Measurements from ENCODE around the gene GAS7. TPM values are rescaled to one million over a fixed set of nuclear protein-coding genes. Genes with fewer than 3 reads are reported as not detected.

The GAS7 gene
- total RNA-seq, 1 donor from 2014 or later: 39.8 TPM

DNA sequence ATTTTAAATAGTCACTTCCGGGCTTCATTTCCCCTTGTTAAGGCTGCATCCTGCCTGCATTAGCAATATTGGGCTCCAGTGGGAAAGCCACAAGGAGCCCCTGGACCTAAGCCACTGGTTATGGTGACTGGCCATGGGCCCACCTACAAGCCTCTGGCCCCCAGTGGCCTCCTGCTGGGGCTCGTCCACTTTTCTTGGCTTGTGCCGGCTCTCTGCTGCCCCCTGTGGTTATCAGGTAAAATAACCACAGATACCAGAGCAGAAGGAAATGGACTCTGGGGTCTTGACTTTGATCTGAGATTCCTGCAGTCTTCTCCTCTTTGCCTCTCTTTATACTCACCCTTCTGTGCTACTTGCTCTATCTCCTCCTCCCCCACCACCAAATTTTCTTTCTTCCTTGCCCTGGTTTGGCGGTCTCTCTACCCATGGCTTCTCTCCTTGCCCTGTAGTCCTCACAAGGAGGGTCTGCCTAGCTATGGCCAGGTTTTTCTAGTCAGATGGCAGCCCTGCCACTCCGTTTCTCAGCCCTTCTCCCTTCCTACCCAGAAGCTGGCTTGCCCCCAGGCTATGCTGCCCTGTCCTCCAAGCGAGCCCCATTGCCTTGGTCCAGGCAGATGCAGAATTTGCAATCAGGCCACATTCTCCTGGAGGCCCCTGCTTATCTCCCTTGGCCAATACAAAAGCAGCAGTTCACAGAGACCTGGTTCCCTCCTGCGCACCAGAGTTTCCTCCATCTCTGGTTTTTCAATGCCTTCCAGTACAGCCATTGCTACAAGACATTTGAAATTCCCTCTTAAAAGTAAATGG, 210.4 kb downstream of the GAS7 start:
- intact Hi-C loops (cut with micrococcal nuclease): loop anchor here (1.0 to 5.0 kb wide), 5 partner anchors 31 to 239 kb away; no protein-coding TSS in a partner anchor
- Mint-ChIP-seq H3K4me1 (peaks cover 10% of the 10 kb centered on the region), H3K27ac (no peak overlapping the region), H3K9me3 (peaks cover 3% of the 10 kb centered on the region), H3K4me3 (no peak overlapping the region), H3K27me3 (no peaks in the 10 kb centered on the region), H3K36me3 (ENCODE audit: low read depth) (no peaks in the 10 kb centered on the region)
- ChIA-PET CTCF (interaction anchor here (0.7 to 1.5 kb wide), 8 partner anchors 18 to 238 kb away, joined by 3 to 4 read pairs (median 3); partner anchors contain the start of gene GAS7), POLR2A (no interaction called here)
- TF ChIP-seq, protein P1, sequence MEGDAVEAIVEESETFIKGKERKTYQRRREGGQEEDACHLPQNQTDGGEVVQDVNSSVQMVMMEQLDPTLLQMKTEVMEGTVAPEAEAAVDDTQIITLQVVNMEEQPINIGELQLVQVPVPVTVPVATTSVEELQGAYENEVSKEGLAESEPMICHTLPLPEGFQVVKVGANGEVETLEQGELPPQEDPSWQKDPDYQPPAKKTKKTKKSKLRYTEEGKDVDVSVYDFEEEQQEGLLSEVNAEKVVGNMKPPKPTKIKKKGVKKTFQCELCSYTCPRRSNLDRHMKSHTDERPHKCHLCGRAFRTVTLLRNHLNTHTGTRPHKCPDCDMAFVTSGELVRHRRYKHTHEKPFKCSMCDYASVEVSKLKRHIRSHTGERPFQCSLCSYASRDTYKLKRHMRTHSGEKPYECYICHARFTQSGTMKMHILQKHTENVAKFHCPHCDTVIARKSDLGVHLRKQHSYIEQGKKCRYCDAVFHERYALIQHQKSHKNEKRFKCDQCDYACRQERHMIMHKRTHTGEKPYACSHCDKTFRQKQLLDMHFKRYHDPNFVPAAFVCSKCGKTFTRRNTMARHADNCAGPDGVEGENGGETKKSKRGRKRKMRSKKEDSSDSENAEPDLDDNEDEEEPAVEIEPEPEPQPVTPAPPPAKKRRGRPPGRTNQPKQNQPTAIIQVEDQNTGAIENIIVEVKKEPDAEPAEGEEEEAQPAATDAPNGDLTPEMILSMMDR (IDR thresholded peaks at IDR 0.05): peak; percentile 72
- no peak for DNase-seq
- peak; percentile 62 for ATAC-seq (ENCODE audit: low read depth)

DNA sequence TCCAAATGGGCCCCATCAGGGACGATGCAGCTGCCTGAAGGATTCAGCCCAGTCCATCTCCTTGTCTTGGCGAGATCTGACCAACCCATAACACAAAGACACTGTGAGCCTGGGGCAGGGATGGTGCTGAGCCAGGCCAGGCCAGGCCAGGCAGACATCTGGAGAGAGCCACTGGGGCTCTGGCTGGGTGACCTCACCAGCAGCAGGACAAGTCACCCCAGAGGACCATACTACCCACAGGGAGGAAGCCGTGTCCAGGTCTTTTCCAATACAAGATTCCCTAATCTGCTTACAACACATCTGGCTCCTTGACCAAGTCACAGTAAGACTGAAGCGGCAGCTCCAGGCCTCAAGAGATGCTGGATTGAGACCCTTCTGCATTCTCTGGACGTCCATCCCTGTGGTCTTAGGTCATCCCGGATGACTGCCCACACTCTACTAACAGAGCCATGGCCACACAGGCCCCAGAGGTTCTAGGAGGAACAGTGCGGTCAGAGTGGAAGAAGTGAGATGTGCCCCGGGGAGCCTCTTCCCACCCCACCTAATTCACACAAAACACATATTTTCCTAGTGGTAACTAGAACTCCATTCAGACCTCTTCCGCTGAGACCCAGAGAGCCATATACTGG, 211.5 kb downstream of the GAS7 start:
- ChIA-PET POLR2A (no interaction called here), CTCF (interaction anchor here (0.7 to 1.7 kb wide), 8 partner anchors 17 to 240 kb away, joined by 3 to 7 read pairs (median 3); partner anchors contain the start of gene GAS7)
- no peaks in the 10 kb centered on the region for H3K27me3 Mint-ChIP-seq
- TF ChIP-seq, protein P1 (IDR thresholded peaks at IDR 0.05): no peak
- peaks cover 3% of the 10 kb centered on the region for H3K9me3 Mint-ChIP-seq
- H3K36me3 Mint-ChIP-seq (ENCODE audit: low read depth): no peaks in the 10 kb centered on the region
- peaks cover 10% of the 10 kb centered on the region for H3K4me1 Mint-ChIP-seq
- intact Hi-C loops (cut with micrococcal nuclease): loop anchor here (5.0 kb wide), 2 partner anchors 45 to 75 kb away; no protein-coding TSS in a partner anchor
- ATAC-seq (ENCODE audit: low read depth) (no peak), DNase-seq (no peak)
- H3K4me3 Mint-ChIP-seq: no peak overlapping the region
- no peak overlapping the region for H3K27ac Mint-ChIP-seq

DNA sequence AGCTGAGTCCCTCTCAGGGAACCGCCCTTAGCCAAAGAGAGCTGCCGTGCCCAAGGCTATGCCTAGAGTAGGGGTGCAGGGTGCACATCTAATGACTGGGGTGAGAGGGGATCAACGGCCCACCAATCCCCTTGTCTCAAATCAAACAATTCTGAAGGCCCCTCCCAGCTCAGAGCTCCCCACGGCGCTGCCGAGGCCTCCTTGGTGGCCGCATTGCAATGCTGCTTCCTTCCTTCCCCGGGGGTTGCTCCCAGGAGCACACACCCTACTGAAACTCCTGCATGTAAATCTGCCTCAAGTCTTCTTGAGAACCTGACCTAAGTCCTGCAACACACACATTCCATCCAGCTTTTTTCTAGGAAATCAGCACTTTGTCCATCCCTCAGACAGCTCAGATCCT, 212.8 kb downstream of the GAS7 start:
- ChIA-PET CTCF (interaction anchor here (0.6 to 1.7 kb wide), 2 partner anchors 97 to 241 kb away, joined by 3 to 7 read pairs; no protein-coding TSS in a partner anchor), POLR2A (interaction anchor here (1.0 kb wide), 1 partner anchor 129 kb away, joined by 3 read pairs; no protein-coding TSS in a partner anchor)
- ATAC-seq (ENCODE audit: low read depth): no peak
- DNase-seq: no peak
- H3K4me3 Mint-ChIP-seq: no peak overlapping the region
- no peaks in the 10 kb centered on the region for H3K27me3 Mint-ChIP-seq
- H3K4me1 Mint-ChIP-seq: peaks cover 10% of the 10 kb centered on the region
- no peak overlapping the region for H3K27ac Mint-ChIP-seq
- intact Hi-C loops (cut with micrococcal nuclease): loop anchor here (5.0 kb wide), 2 partner anchors 47 to 77 kb away; no protein-coding TSS in a partner anchor
- TF ChIP-seq, protein P1 (IDR thresholded peaks at IDR 0.05): no peak
- no peaks in the 10 kb centered on the region for H3K36me3 Mint-ChIP-seq (ENCODE audit: low read depth)
- peaks cover 3% of the 10 kb centered on the region for H3K9me3 Mint-ChIP-seq

DNA sequence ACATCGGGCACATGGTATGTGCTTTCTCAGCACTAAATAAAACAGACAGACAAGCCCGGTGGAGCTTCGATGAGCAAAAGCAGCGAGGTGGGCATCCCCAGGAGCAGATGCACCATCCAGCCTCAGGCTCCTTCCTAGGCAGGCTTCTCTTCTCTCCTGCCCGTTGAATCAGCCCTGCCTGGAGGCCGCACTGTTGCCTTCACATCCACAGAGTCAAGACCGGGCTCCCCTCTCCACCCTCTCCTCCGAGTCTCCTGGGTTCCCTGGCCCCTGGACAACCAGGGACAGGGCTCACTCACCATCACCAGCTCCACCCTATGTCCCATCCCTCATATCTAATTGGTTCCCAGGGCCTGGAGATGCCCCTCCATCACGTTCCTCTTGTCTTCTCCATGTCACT, 213.6 kb downstream of the GAS7 start:
- no peaks in the 10 kb centered on the region for H3K36me3 Mint-ChIP-seq (ENCODE audit: low read depth)
- no peak overlapping the region for H3K27ac Mint-ChIP-seq
- TF ChIP-seq, protein P1 (IDR thresholded peaks at IDR 0.05): no peak
- H3K9me3 Mint-ChIP-seq: peaks cover 3% of the 10 kb centered on the region
- ChIA-PET POLR2A (interaction anchor here (1.0 kb wide), 1 partner anchor 130 kb away, joined by 3 read pairs; no protein-coding TSS in a partner anchor), CTCF (interaction anchor here (1.4 to 1.7 kb wide), 2 partner anchors 242 kb away, joined by 3 to 7 read pairs; no protein-coding TSS in a partner anchor)
- H3K4me3 Mint-ChIP-seq: no peak overlapping the region
- DNase-seq (no peak), ATAC-seq (ENCODE audit: low read depth) (no peak)
- peaks cover 10% of the 10 kb centered on the region for H3K4me1 Mint-ChIP-seq
- H3K27me3 Mint-ChIP-seq: no peaks in the 10 kb centered on the region
- intact Hi-C loops (cut with micrococcal nuclease): loop anchor here (5.0 kb wide), 3 partner anchors 48 to 373 kb away; no protein-coding TSS in a partner anchor
